Neural progenitor cell (in vitro differentiated cells): ENCODE results near the gene NDUFS3. TPM values are rescaled to one million over a fixed set of nuclear protein-coding genes. Genes with fewer than 3 reads are reported as not detected.
A peak's percentile ranks its signal among the peaks of the same experiment; 100 is the strongest.

Experiments used
- DNase-seq: peaks from one replicate; pipeline ENCODE4 v3.0.0-alpha.2; 2016; ENCODE audit warnings: low spot score
- H2AFZ ChIP-seq: fragments of 200-600 bp; sonication (generic); replicated peaks from 2 replicates; pipeline ENCODE4 v1.6.1; 2016; ENCODE audit warnings: antibody characterized with exemption
- H3F3A ChIP-seq: fragments of 200-600 bp; sonication (generic); 2 replicates; pipeline ENCODE4 v1.6.1; 2016; ENCODE audit warnings: antibody characterized with exemption, low read depth
- H3K27ac ChIP-seq: fragments of 200-600 bp; sonication (generic); 2 replicates; pipeline ENCODE4 v1.5.1; 2016; ENCODE audit warnings: mild to moderate bottlenecking
- H3K27me3 ChIP-seq: fragments of 200-600 bp; sonication (generic); 2 replicates; pipeline ENCODE4 v1.6.1; 2016; ENCODE audit warnings: mild to moderate bottlenecking, moderate library complexity
- H3K36me3 ChIP-seq: fragments of 200-600 bp; sonication (generic); 2 replicates; pipeline ENCODE4 v1.5.1; 2016
- H3K4me1 ChIP-seq: fragments of 200-600 bp; sonication (generic); 2 replicates; pipeline ENCODE4 v1.6.1; 2016; ENCODE audit warnings: mixed run types
- H3K4me2 ChIP-seq: fragments of 200-600 bp; sonication (generic); 2 replicates; pipeline ENCODE4 v1.6.1; 2016
- H3K4me3 ChIP-seq: fragments of 200-600 bp; sonication (generic); 2 replicates; pipeline ENCODE4 v1.5.1; 2016
- H3K79me2 ChIP-seq: fragments of 200-600 bp; sonication (generic); 2 replicates; pipeline ENCODE4 v1.6.1; 2016; ENCODE audit warnings: low read depth
- H3K9ac ChIP-seq: fragments of 200-600 bp; sonication (generic); 2 replicates; pipeline ENCODE4 v1.6.1; 2016
- H3K9me3 ChIP-seq: fragments of 200-600 bp; sonication (generic); 2 replicates; pipeline ENCODE4 v1.5.1; 2016; ENCODE audit warnings: low read depth
- H4K20me1 ChIP-seq: fragments of 200-600 bp; sonication (generic); 2 replicates; pipeline ENCODE4 v1.6.1; 2016; ENCODE audit warnings: low read depth
- H3K27ac Mint-ChIP-seq: 3 replicates; pipeline ENCODE4 v1.8.0; 2021; ENCODE audit warnings: mixed read lengths
- H3K27me3 Mint-ChIP-seq: 2 replicates; pipeline ENCODE4 v1.8.0; 2022; ENCODE audit warnings: low read depth, mild to moderate bottlenecking, inconsistent platforms, moderate library complexity, mixed read lengths; ENCODE audit not compliant: insufficient read depth
- H3K36me3 Mint-ChIP-seq: 3 replicates; pipeline ENCODE4 v1.8.0; 2021; ENCODE audit warnings: mixed read lengths
- H3K4me1 Mint-ChIP-seq: 3 replicates; pipeline ENCODE4 v1.8.0; 2021; ENCODE audit warnings: mixed read lengths
- H3K4me3 Mint-ChIP-seq: 3 replicates; pipeline ENCODE4 v1.8.0; 2021; ENCODE audit warnings: mild to moderate bottlenecking, moderate library complexity, mixed read lengths
- H3K9me3 Mint-ChIP-seq: 3 replicates; pipeline ENCODE4 v1.8.0; 2020; ENCODE audit warnings: mixed read lengths
- CTCF ChIP-seq: fragments of 200-600 bp; sonication (generic); IDR thresholded peaks from 2 replicates; pipeline ENCODE4 v1.5.1; 2017; ENCODE audit warnings: antibody characterized with exemption, mild to moderate bottlenecking
- EZH2 ChIP-seq: fragments of 200-600 bp; sonication (generic); IDR thresholded peaks from 2 replicates; pipeline ENCODE4 v1.6.1; 2017; ENCODE audit warnings: antibody characterized with exemption, mild to moderate bottlenecking, moderate library complexity
- EZH2phosphoT487 ChIP-seq: fragments of 200-600 bp; sonication (generic); IDR thresholded peaks from 2 replicates; pipeline ENCODE4 v1.6.1; 2017; ENCODE audit warnings: antibody characterized with exemption
- total RNA-seq: library from RNA; depleted of rRNA; stranded (reverse); fragments of >200 nt; gene quantifications from 2 replicates; pipeline ENCODE4 v1.2.3, GENCODE V29; 2015; ENCODE audit warnings: low replicate concordance

The NDUFS3 gene
- total RNA-seq, 1 donor from 2014 or later: 78.9 TPM

GRCh38 chr11:47572715-47573255, 6.1 kb upstream of the NDUFS3 start:
- Histone ChIP-seq H3K4me1 (peaks cover 6% of the 10 kb centered on the region), H3K4me2 (no peak overlapping the region), H3K79me2 (peaks cover 30% of the 10 kb centered on the region), H3K4me3 (no peak overlapping the region), H3K36me3 (peaks cover 5% of the 10 kb centered on the region), H3K27me3 (no peaks in the 10 kb centered on the region), H2AFZ (no peak overlapping the region), H4K20me1 (peaks cover 4% of the 10 kb centered on the region), H3K9ac (no peak overlapping the region), H3K27ac (no peak overlapping the region), H3F3A (peaks cover 9% of the 10 kb centered on the region), H3K9me3 (no peaks in the 10 kb centered on the region)
- H3K4me1 Mint-ChIP-seq: peaks cover 16% of the 10 kb centered on the region
- no peaks in the 10 kb centered on the region for H3K9me3 Mint-ChIP-seq
- no peak overlapping the region for H3K27ac Mint-ChIP-seq
- TF ChIP-seq EZH2 (no peak), EZH2phosphoT487 (no peak), CTCF (no peak)
- H3K27me3 Mint-ChIP-seq: peaks cover 6% of the 10 kb centered on the region
- no peak for DNase-seq
- no peak overlapping the region for H3K4me3 Mint-ChIP-seq
- H3K36me3 Mint-ChIP-seq: peaks cover 21% of the 10 kb centered on the region

GRCh38 chr11:47573321-47573720, 5.6 kb upstream of the NDUFS3 start:
- TF ChIP-seq EZH2 (no peak), EZH2phosphoT487 (no peak), CTCF (no peak)
- Histone ChIP-seq H3K79me2 (peaks cover 33% of the 10 kb centered on the region), H3K4me3 (no peak overlapping the region), H4K20me1 (peaks cover 4% of the 10 kb centered on the region), H3K36me3 (peaks cover 5% of the 10 kb centered on the region), H3F3A (peaks cover 15% of the 10 kb centered on the region), H3K9ac (no peak overlapping the region), H3K9me3 (no peaks in the 10 kb centered on the region), H3K4me2 (no peak overlapping the region), H2AFZ (no peak overlapping the region), H3K27me3 (no peaks in the 10 kb centered on the region), H3K4me1 (peaks cover 11% of the 10 kb centered on the region), H3K27ac (no peak overlapping the region)
- Mint-ChIP-seq H3K36me3 (peaks cover 23% of the 10 kb centered on the region), H3K27me3 (peaks cover 5% of the 10 kb centered on the region), H3K4me1 (peaks cover 22% of the 10 kb centered on the region), H3K4me3 (no peak overlapping the region), H3K27ac (no peak overlapping the region), H3K9me3 (no peaks in the 10 kb centered on the region)
- no peak for DNase-seq

GRCh38 chr11:47577460-47578041, 1.3 kb upstream of the NDUFS3 start:
- TF ChIP-seq EZH2phosphoT487: no peak
- TF ChIP-seq EZH2: no peak
- no peak for TF ChIP-seq CTCF
- no peaks in the 10 kb centered on the region for H3K9me3 Mint-ChIP-seq
- Histone ChIP-seq H2AFZ (no peak overlapping the region), H3F3A (peaks cover 13% of the 10 kb centered on the region), H3K9me3 (no peaks in the 10 kb centered on the region), H4K20me1 (no peaks in the 10 kb centered on the region), H3K4me1 (peaks cover 18% of the 10 kb centered on the region), H3K9ac (no peak overlapping the region), H3K79me2 (peaks cover 45% of the 10 kb centered on the region), H3K4me3 (peak overlapping the region; percentile 87), H3K27me3 (no peaks in the 10 kb centered on the region), H3K36me3 (no peaks in the 10 kb centered on the region), H3K27ac (no peak overlapping the region), H3K4me2 (peak overlapping the region; percentile 99)
- peak overlapping the region; percentile 100 for H3K27ac Mint-ChIP-seq
- peak overlapping the region; percentile 99 for H3K4me3 Mint-ChIP-seq
- H3K4me1 Mint-ChIP-seq: peaks cover 31% of the 10 kb centered on the region
- H3K27me3 Mint-ChIP-seq: peaks cover 12% of the 10 kb centered on the region
- DNase-seq: no peak
- peaks cover 30% of the 10 kb centered on the region for H3K36me3 Mint-ChIP-seq
